ENCODE measurements around the gene DENND1A. TPM values are rescaled to one million over a fixed set of nuclear protein-coding genes. Genes with fewer than 3 reads are reported as not detected.

Gene DENND1A
- total RNA-seq, 1 experiment from 2014 or later: 13.0 TPM

DNA sequence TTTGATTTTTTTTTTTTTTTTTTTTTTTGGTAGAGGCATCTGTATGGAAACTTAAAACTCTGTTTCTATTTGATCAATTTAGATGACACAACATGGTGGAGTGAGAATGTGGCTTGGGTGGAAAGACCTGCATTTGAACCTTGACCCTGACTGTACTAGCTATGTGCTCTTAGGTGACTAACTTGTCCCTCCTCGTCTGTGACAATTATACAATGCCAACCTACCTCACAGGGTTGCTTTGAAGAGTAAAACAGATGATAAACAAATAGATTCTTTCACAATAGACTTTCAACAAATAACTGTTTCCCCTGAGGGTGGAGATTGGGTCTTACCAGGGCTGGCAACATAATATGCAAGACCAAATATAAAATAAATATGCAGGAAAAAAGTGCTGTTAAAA, 464.6 kb downstream of the DENND1A start:
- no TSS peak for BruUV-seq (replicated peaks)
- Mint-ChIP-seq H3K4me1 (ENCODE audit: low read depth, unreplicated experiment) (peaks cover 8% of the 10 kb centered on the region), H3K4me3 (ENCODE audit: low read depth, unreplicated experiment) (no peak overlapping the region), H3K36me3 (ENCODE audit: insufficient read depth, unreplicated experiment) (no peaks in the 10 kb centered on the region), H3K27ac (ENCODE audit: unreplicated experiment) (no peak overlapping the region), H3K27me3 (ENCODE audit: unreplicated experiment) (no peaks in the 10 kb centered on the region), H3K9me3 (ENCODE audit: low read depth, unreplicated experiment) (no peaks in the 10 kb centered on the region)
- intact Hi-C loops (cut with micrococcal nuclease; ENCODE audit: unreplicated experiment): no loop called here
- DNase-seq: no peak
- TF ChIP-seq, protein P1, sequence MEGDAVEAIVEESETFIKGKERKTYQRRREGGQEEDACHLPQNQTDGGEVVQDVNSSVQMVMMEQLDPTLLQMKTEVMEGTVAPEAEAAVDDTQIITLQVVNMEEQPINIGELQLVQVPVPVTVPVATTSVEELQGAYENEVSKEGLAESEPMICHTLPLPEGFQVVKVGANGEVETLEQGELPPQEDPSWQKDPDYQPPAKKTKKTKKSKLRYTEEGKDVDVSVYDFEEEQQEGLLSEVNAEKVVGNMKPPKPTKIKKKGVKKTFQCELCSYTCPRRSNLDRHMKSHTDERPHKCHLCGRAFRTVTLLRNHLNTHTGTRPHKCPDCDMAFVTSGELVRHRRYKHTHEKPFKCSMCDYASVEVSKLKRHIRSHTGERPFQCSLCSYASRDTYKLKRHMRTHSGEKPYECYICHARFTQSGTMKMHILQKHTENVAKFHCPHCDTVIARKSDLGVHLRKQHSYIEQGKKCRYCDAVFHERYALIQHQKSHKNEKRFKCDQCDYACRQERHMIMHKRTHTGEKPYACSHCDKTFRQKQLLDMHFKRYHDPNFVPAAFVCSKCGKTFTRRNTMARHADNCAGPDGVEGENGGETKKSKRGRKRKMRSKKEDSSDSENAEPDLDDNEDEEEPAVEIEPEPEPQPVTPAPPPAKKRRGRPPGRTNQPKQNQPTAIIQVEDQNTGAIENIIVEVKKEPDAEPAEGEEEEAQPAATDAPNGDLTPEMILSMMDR (IDR thresholded peaks at IDR 0.05; ENCODE audit: unreplicated experiment): no peak
- CTCF ChIA-PET: no interaction called here

DNA sequence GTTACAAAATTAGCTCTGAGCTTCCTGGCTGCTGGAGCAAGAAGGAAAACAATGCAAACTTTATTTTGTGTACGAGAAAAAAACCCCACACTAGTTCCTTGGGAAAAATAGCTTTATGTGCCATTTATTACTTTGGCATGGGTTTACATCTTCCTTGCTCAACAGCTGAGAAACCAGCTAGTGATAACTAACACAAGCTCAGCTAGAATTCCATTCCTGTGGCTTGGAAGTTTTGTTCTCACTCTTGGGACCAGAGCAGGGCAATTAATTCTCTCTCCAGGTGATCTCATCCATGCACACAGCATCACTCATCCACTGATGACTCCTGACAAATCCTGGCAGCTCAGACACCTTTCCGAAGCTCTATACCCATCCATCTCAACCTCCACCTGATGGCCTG, 469.8 kb downstream of the DENND1A start:
- no peaks in the 10 kb centered on the region for H3K9me3 Mint-ChIP-seq (ENCODE audit: low read depth, unreplicated experiment)
- no peaks in the 10 kb centered on the region for H3K4me1 Mint-ChIP-seq (ENCODE audit: low read depth, unreplicated experiment)
- CTCF ChIA-PET: interaction anchor here (0.5 kb wide), 1 partner anchor 13 kb away, joined by 3 read pairs; no protein-coding TSS in a partner anchor
- intact Hi-C loops (cut with micrococcal nuclease; ENCODE audit: unreplicated experiment): no loop called here
- BruUV-seq (replicated peaks): no TSS peak
- no peak overlapping the region for H3K4me3 Mint-ChIP-seq (ENCODE audit: low read depth, unreplicated experiment)
- H3K27ac Mint-ChIP-seq (ENCODE audit: unreplicated experiment): no peak overlapping the region
- DNase-seq: no peak
- no peaks in the 10 kb centered on the region for H3K36me3 Mint-ChIP-seq (ENCODE audit: insufficient read depth, unreplicated experiment)
- TF ChIP-seq, protein P1 (IDR thresholded peaks at IDR 0.05; ENCODE audit: unreplicated experiment): no peak
- H3K27me3 Mint-ChIP-seq (ENCODE audit: unreplicated experiment): no peaks in the 10 kb centered on the region

DNA sequence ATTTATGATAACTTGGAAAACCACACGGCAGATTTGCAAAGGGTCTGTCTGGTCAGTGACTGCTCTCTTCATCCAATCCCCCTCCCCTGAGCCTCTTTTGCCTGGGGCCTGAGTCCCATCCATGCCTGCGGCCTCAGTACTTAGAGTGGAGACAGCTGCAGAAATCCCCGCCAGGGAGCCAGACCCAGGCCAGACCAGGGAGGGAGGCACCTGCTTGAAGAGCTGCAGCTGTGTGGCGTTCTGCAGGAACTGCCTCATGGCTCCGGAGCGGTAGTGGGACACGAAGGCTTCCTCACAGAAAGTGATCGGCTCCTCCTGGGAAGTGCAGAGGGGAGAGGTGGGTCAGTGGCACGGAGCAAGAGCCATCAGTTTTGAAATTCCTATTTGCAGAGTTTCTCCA, 472.3 kb downstream of the DENND1A start:
- Mint-ChIP-seq H3K27ac (ENCODE audit: unreplicated experiment) (no peak overlapping the region), H3K4me3 (ENCODE audit: low read depth, unreplicated experiment) (no peak overlapping the region), H3K27me3 (ENCODE audit: unreplicated experiment) (no peaks in the 10 kb centered on the region), H3K36me3 (ENCODE audit: insufficient read depth, unreplicated experiment) (no peaks in the 10 kb centered on the region), H3K9me3 (ENCODE audit: low read depth, unreplicated experiment) (no peaks in the 10 kb centered on the region), H3K4me1 (ENCODE audit: low read depth, unreplicated experiment) (no peaks in the 10 kb centered on the region)
- DNase-seq: no peak
- intact Hi-C loops (cut with micrococcal nuclease; ENCODE audit: unreplicated experiment): no loop called here
- BruUV-seq (replicated peaks): no TSS peak
- CTCF ChIA-PET: no interaction called here
- TF ChIP-seq, protein P1 (IDR thresholded peaks at IDR 0.05; ENCODE audit: unreplicated experiment): no peak

DNA sequence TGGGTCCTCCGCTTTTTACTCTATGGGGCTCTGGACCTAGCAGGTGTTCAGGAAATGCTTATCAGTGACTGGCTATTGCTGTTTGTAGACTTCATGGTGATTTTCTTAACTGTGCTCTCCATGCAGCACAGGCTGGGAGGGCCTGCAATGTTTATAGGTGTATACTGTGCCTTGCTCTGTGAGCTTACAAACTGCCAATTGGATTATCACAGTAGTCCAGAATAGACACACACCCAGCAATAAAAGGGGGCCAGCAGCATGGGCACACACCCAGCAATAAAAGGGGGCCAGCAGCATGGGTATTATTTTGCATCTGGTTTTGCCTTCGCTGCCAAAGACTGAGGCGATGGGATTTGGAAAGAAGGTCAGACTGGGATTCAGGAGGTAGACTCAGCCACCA, 473.9 kb downstream of the DENND1A start:
- CTCF ChIA-PET: no interaction called here
- DNase-seq: no peak
- intact Hi-C loops (cut with micrococcal nuclease; ENCODE audit: unreplicated experiment): no loop called here
- Mint-ChIP-seq H3K9me3 (ENCODE audit: low read depth, unreplicated experiment) (no peaks in the 10 kb centered on the region), H3K36me3 (ENCODE audit: insufficient read depth, unreplicated experiment) (no peaks in the 10 kb centered on the region), H3K27ac (ENCODE audit: unreplicated experiment) (no peak overlapping the region), H3K4me1 (ENCODE audit: low read depth, unreplicated experiment) (no peaks in the 10 kb centered on the region), H3K4me3 (ENCODE audit: low read depth, unreplicated experiment) (no peak overlapping the region), H3K27me3 (ENCODE audit: unreplicated experiment) (no peaks in the 10 kb centered on the region)
- no TSS peak for BruUV-seq (replicated peaks)
- TF ChIP-seq, protein P1 (IDR thresholded peaks at IDR 0.05; ENCODE audit: unreplicated experiment): no peak

All from Calu3 (cell line).